RWPE2 (cell line): ENCODE data around the gene SLC16A2.

Source experiments
- ATAC-seq: fragments of 200-7000 bp; cut with Tn5 transposase; 3 replicates; pipeline ENCODE4 v1.9.1; 2021; ENCODE audit warnings: low read depth
- DNase-seq: peaks from one replicate; pipeline ENCODE4 v3.0.0-alpha.2; 2020; ENCODE audit warnings: low spot score
- H3K27ac ChIP-seq: fragments of 450-650 bp; 2 replicates; pipeline ENCODE4 v1.5.1; 2017; ENCODE audit warnings: mild to moderate bottlenecking; ENCODE audit not compliant: poor library complexity, severe bottlenecking
- H3K27me3 ChIP-seq: fragments of 250-450 bp; sonication (Bioruptor Pico); 2 replicates; pipeline ENCODE4 v1.5.1; 2021; ENCODE audit warnings: mild to moderate bottlenecking, moderate library complexity; ENCODE audit not compliant: insufficient read depth, poor library complexity, severe bottlenecking
- H3K36me3 ChIP-seq: fragments of 250-450 bp; sonication (Bioruptor Pico); 2 replicates; pipeline ENCODE4 v1.5.1; 2020; ENCODE audit warnings: low read depth, mild to moderate bottlenecking, moderate library complexity
- H3K4me1 ChIP-seq: fragments of 250-450 bp; sonication (Bioruptor Pico); 2 replicates; pipeline ENCODE4 v1.5.1; 2021; ENCODE audit warnings: mild to moderate bottlenecking, moderate library complexity; ENCODE audit not compliant: insufficient read depth, poor library complexity, severe bottlenecking
- H3K4me3 ChIP-seq: fragments of 250-450 bp; sonication (Bioruptor Pico); 2 replicates; pipeline ENCODE4 v1.5.1; 2021; ENCODE audit warnings: mild to moderate bottlenecking, moderate library complexity; ENCODE audit not compliant: severe bottlenecking
- H3K9me3 ChIP-seq: fragments of 250-450 bp; sonication (Bioruptor Pico); 2 replicates; pipeline ENCODE4 v1.5.1; 2021; ENCODE audit warnings: mild to moderate bottlenecking, moderate library complexity; ENCODE audit not compliant: severe bottlenecking
- CTCF ChIP-seq: fragments of 450-650 bp; IDR thresholded peaks from one replicate; pipeline ENCODE4 v1.5.1; 2017; ENCODE audit warnings: mild to moderate bottlenecking, moderate library complexity; ENCODE audit not compliant: poor library complexity, severe bottlenecking

Gene SLC16A2

DNA sequence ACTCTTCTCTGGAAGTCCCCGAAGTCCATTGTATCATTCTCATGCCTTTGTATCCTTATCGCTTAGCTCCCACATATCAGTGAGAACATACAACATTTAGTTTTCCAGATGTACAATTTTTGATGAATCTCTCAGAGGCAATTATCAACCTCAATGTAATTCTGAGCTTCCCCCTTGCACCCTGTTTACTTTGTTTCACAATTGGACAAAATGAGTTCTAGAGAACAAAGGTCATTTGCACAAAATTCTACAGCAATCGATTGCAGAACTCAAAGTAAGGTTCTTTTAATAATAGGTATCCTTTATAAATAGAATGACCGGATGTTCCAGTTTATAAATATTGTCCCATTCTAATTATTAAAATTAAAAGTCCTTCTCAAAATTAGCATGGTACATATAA lies 79.3 kb downstream of the SLC16A2 start:
- no peak for TF ChIP-seq CTCF
- ATAC-seq (no peak), DNase-seq (no peak)
- no peaks in the 10 kb centered on the region for H3K36me3 ChIP-seq
- H3K4me1 ChIP-seq = no peaks in the 10 kb centered on the region
- H3K9me3 ChIP-seq = no peaks in the 10 kb centered on the region
- no peaks in the 10 kb centered on the region for H3K27me3 ChIP-seq
- no peak overlapping the region for H3K27ac ChIP-seq
- H3K4me3 ChIP-seq = no peak overlapping the region

- ATAC-seq = no peak
- TF ChIP-seq CTCF = no peak
- Histone ChIP-seq H3K27ac (no peak overlapping the region), H3K27me3 (no peaks in the 10 kb centered on the region), H3K4me3 (no peak overlapping the region), H3K4me1 (no peaks in the 10 kb centered on the region), H3K36me3 (no peaks in the 10 kb centered on the region), H3K9me3 (no peaks in the 10 kb centered on the region)
- DNase-seq = no peak
Observed at GRCh38 chrX:74505437-74505836, 84.1 kb downstream of the SLC16A2 start.

- no peak for TF ChIP-seq CTCF
- H3K27me3 ChIP-seq = no peaks in the 10 kb centered on the region
- H3K4me3 ChIP-seq = no peak overlapping the region
- ATAC-seq (no peak), DNase-seq (no peak)
- H3K4me1 ChIP-seq = no peaks in the 10 kb centered on the region
- H3K27ac ChIP-seq = no peak overlapping the region
- H3K36me3 ChIP-seq = no peaks in the 10 kb centered on the region
- H3K9me3 ChIP-seq = no peaks in the 10 kb centered on the region
Observed at GRCh38 chrX:74506317-74507115, 85.2 kb downstream of the SLC16A2 start.

GRCh38 chrX:74507191-74507590 lies 85.9 kb downstream of the SLC16A2 start:
- H3K27me3 ChIP-seq = no peaks in the 10 kb centered on the region
- H3K4me1 ChIP-seq = no peaks in the 10 kb centered on the region
- no peak overlapping the region for H3K4me3 ChIP-seq
- ATAC-seq = no peak
- no peak overlapping the region for H3K27ac ChIP-seq
- no peaks in the 10 kb centered on the region for H3K9me3 ChIP-seq
- no peaks in the 10 kb centered on the region for H3K36me3 ChIP-seq
- no peak for TF ChIP-seq CTCF
- no peak for DNase-seq

- ATAC-seq (no peak), DNase-seq (no peak)
- Histone ChIP-seq H3K27me3 (no peaks in the 10 kb centered on the region), H3K27ac (no peak overlapping the region), H3K9me3 (no peaks in the 10 kb centered on the region), H3K4me1 (no peaks in the 10 kb centered on the region), H3K4me3 (no peak overlapping the region), H3K36me3 (no peaks in the 10 kb centered on the region)
- no peak for TF ChIP-seq CTCF
Observed at GRCh38 chrX:74509989-74510388, 88.7 kb downstream of the SLC16A2 start.
